ENCODE measurements around the gene BCL2L11.

GRCh38 chr2:111200333-111200881, 79.7 kb downstream of the BCL2L11 start:
- TF ChIP-seq EZH2phosphoT487 (IDR thresholded peaks at IDR 0.05; ENCODE audit: unreplicated experiment) (no peak), CTCF (conservative IDR thresholded peaks at IDR 0.05; ENCODE audit: low read depth in 2 of 2) (no peak), POLR2AphosphoS5 (IDR thresholded peaks at IDR 0.05; ENCODE audit: low read depth) (no peak), CREB1 (CRISPR knock-in tag; IDR thresholded peaks at IDR 0.05; ENCODE audit: low read depth) (no peak), EZH2 (IDR thresholded peaks at IDR 0.05; ENCODE audit: low read depth, unreplicated experiment) (no peak), REST (IDR thresholded peaks at IDR 0.05; ENCODE audit: unreplicated experiment) (no peak), NANOG (IDR thresholded peaks at IDR 0.05; ENCODE audit: borderline replicate concordance) (no peak), JUNB (IDR thresholded peaks at IDR 0.05; ENCODE audit: unreplicated experiment) (no peak), ZNF331 (CRISPR knock-in tag; IDR thresholded peaks at IDR 0.05; ENCODE audit: low read depth) (no peak), ZNF462 (CRISPR knock-in tag; IDR thresholded peaks at IDR 0.05) (no peak), ETS1 (IDR thresholded peaks at IDR 0.05) (no peak)
